Stimulated activated CD8-positive, alpha-beta memory T cell treated with anti-CD3 and anti-CD28 coated beads, Interleukin-4, amount 100 ng/mL, for 4 hours (primary cell): Measurements from ENCODE around the gene GOLGA8A.
"Not testable (repeated sequence)": the region's sequence is repeated elsewhere in the genome, so short reads cannot be mapped to it uniquely, and the experiment has no call there.

ENCODE experiments used
- DNase-seq, 2 donors: peaks; one replicate each; pipeline ENCODE4 v3.0.0-alpha.2; 2020; ENCODE audit warnings: low read depth in 2 of 2, low spot score in 1 of 2

The GOLGA8A gene, protein sequence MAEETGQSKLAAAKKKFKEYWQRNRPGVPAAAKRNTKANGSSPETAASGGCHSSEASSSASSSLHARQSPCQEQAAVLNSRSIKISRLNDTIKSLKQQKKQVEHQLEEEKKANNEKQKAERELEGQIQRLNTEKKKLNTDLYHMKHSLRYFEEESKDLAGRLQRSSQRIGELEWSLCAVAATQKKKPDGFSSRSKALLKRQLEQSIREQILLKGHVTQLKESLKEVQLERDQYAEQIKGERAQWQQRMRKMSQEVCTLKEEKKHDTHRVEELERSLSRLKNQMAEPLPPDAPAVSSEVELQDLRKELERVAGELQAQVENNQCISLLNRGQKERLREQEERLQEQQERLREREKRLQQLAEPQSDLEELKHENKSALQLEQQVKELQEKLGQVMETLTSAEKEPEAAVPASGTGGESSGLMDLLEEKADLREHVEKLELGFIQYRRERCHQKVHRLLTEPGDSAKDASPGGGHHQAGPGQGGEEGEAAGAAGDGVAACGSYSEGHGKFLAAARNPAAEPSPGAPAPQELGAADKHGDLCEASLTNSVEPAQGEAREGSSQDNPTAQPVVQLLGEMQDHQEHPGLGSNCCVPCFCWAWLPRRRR

DNA sequence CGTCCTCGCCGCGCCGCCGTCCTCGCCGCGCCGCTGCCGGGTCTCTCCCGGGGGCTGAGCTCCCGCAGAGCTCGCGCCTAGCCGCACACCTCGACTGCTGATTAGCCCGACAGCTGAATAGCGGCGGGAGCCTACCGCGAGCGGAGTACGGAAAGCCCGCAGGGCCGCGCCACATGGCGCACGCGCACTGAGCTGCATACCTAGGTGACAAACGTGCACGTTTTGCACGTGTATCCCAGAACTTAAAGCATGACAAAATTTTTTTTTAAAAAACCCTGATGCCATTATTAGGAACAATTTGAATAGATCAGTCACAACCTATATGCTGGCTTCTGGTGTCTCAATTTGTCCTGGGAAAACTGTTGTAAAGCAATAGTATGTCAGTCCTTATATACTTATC lies at the start of gene GOLGA8A:
TSS of gene GOLGA8A (minus strand) at position 122 of the 400 bp plus-strand sequence. CDS start 48,117 bp downstream, outside the sequence.
- DNase-seq = peak; percentile 67 to 77

DNA sequence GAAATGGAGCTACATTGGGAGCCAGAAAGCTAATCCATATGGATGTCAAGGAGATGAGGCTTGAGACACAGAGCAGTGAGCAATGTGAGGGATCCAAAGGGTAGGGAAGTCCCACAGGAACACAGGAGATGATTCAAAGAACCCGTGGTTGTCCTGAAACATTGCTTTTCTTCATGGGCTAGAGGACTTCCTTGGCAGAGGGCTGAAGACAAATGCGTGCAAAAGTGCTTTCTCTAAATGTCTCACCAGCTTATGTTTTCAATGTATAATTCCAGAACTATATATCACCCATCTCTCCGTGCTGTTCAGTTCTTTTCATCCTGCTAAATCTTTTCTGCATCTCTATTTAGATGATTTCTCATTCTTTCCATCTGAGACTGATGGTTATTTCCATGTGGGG lies 46.0 kb upstream of the GOLGA8A start:
- no peak for DNase-seq

DNA sequence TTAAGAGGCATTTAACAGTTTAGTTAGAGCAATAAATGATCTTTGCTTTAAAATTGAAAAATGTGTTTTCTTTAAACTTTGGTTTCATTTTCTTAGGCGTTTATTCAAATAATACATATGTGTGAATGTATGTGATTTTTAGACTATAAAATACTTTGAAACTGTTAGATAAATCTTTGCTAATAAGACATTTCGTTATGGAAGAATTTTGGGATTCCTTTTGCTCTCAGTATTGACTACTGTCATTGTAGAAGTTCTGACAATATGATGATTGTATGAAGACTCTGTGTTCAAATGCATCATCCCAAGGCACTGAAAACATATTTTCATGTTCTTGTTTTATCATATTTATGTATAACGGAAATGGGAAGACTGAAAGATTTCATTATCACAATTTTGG lies 43.8 kb upstream of the GOLGA8A start:
- no peak for DNase-seq

DNA sequence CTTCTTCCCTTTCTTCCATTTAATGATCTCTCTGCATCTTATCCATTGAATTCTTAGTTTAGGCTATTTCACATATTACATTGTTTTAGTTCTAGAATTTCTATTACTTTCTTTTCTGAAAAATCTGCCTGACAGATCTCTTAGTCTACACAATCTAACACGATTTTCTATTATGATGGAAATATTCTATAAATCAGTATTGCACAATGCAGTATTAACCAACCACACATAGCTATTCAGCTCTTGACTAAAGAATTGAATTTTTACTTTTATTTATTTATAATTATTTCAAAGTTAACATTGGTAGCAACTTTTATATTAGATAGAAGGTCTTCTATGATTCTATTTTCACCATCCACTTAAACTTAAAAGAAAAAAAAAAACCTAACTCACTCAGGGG lies 36.2 kb upstream of the GOLGA8A start:
- no peak for DNase-seq

DNA sequence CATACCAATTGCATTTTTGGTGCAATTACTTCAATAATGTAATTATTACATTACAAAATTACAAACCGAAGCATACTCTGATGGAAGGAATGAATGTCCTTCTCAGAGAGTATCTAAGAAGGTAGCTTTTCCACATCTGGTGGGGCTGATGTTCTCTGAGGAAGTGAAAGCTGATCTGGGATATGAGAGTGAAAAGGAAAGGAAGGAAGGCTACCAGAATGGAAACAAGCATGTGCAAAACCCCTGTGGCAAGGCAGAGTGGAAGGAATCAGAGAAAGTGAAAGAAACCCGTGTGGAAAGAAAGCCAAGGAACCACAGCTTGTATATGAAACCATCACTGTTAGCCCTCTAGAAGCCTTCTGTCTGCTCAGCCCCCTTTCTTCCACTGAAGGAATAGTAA lies 35.3 kb upstream of the GOLGA8A start:
- DNase-seq = no peak

DNA sequence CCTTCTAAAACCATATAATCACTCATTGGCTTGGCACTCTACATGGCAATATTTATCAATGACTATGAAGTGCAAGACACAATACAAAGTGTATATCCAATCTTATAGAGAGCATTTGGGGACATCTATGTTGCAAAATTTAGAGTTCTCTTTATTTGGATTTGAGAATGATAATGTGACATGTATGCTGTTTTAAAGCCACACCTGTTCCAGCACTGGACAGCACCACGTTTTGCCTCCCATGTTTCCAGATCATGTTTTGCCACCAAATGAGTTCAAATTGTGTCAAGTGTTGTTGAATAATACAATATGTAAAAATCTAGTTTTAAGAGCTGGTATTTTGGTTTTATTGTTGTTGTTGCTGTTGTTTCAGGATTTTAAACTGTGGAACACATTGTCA lies 33.3 kb upstream of the GOLGA8A start:
- no peak for DNase-seq

DNA sequence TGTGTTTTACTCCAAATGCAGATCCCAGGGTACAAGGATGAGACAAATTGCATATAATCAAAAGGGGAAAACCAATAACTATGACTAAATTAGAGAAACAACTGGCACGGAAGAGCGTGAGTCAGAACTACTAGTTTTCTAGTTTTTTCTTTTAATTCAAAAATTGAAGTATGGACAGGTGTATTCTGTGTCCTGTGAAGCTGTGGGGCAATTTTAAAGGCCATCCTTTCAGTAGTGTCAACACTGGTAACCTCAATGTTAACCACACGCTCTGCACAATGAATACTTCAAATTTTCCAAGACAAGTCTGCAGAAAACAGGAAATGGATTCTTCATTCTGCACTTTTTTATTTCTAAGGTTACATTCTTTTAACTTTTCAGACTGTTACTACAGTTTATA lies 32.5 kb upstream of the GOLGA8A start:
- DNase-seq = no peak

DNA sequence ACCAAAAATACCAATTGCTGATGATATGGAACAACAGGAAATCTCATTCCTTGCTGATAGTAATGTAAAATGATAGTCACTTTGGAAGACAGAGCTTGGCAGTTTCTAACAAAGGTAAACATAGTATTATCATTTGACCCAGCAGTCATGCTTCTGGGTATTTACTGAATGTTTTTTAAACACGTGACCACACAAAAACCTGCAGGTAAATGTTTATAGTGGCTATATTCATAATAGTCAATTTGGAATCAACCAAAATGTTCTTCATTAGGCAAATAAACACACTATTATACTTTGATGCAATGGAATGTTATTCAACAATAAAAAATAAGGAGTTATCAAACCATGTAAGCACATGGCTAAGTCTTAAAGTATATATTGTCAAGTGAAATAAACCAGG lies 24.1 kb upstream of the GOLGA8A start:
- DNase-seq = no peak

DNA sequence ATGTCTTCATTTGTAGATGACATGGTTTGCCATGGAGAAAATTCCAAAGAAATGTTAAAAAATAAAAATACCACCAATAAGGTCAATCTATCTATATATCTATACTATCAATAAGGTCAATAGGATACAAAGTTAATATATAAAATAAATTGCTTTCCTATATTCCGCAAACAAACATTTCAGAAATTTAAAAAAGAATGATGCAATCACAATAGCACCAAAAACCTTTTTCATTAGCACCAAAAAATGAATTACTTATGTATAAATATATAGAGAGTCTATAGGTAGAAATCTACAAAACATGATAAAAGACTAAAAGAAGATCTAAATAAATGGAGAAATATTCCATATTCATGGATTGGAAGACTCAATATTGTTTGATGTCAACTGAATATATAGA lies 22.8 kb upstream of the GOLGA8A start:
- DNase-seq = no peak

DNA sequence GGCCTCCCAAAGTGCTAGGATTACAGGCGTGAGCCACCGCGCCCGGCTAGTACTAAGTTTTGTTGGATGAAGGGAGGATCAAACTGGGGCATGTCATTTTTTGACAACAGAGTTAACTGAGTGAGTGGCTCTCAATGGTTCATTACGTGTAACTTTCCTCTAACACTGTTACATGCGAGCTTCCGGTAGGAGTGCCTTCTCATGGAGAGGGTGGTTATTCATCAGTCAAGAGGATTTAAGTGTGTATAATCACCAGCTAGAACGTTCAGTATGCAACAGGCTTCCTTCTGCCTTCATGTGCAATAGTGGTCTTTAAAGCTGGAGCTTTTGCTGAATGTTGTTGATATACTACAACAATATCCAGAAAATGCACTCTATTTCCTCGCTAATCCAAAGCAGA lies 19.1 kb upstream of the GOLGA8A start:
- no peak for DNase-seq

DNA sequence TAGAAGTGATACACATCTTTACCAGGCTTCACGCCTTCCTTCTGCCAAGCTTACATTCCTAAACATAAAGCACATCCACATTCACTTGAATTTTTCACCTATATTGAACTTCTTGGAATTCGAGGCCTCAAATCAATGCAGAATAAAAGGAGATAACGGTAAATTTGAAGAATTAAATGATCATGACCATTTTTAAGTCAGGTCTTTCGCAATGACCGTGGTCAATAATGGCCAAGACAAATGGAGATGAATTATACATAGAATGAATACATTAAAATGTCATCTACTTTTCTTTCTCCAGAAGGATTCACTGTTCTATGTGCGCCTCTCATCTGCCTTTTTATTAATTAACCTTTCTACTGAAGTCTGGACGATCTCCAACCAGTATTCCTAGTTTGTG lies 5.3 kb upstream of the GOLGA8A start:
- no peak for DNase-seq

DNA sequence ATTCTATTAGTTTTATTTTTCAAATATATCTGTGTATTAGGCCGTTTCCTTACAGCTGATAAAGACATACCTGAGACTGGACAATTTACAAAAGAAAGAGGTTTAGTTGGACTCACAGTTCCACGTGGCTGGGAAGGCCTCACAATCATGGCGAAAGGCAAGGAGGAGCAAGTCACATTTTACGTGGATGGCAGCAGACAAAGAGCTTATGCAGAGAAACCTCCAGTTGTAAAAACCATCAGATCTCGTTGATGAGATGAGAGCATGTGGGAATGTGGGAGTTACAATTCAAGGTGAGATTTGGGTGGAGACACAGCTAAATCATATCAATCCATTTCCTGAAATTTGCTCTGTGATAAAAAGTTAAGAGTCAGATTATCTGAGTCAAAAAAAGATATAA lies 2.3 kb upstream of the GOLGA8A start:
- DNase-seq = no peak

DNA sequence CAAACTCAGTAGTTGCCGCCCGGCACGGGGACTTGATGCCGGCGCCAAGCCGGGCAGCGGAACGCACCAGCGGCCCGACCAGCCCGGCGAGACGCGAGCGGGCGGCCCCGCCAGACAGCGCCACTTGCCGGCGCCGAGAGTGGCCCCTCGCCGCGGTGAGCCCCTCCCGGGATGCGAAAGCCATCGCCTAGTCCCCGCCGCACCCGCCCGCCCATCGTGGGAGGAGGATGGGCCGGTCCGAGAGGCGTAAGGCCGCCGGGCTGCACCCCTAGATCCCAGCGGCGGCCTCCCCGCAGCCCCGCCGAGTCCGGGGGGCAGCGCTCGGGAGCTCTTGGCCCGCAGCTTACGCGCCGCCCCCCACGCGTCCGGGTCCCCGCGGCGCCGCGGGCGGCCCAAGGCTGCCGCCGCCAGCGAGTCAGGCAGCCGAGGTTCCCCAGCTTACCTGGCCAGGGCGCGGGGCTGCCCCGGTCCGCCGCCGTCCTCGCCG lies 609 bp downstream of the GOLGA8A start:
- peak in 1 of 2 donors; percentile 25 for DNase-seq

DNA sequence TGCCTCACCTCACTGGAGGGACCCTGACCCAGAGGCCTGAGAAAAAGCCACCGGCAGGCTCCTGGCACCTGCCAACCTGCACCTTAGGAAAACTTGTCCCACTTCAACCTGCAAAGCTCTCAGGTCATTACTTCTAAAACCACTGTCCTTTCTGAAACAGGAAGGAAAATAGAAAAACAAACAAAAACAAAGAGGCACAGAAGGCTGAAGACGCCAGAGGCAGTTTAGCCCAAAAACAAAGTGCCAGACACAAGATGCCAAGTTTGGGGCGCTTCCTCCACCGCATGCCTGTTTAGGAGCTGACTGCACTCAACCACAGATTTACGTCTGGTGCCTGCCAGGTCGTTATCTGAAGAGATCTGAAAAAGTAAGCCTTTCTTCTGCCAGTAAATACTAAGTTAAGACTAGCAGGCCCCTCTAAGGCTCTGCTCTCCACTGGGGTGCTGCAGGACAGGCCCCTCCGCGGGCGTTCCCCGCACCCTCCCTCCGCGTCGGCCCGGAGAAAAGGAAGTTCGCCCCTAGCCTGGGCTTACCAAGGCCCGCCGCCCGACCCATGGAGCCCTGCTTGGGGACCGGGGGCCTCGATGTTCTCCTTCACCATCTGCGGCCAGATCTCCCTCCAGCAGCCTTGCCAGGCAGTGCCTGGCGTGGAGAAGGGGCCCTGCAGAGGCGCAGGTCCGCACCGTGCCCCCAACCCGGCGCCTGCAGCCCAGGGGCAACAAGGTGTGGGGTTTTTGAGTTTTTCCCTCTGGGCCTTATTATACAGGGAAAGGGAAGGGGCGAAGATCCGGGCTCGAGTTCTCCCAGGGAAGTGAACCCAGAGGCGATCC lies 1.3 kb downstream of the GOLGA8A start:
- DNase-seq = no peak

DNA sequence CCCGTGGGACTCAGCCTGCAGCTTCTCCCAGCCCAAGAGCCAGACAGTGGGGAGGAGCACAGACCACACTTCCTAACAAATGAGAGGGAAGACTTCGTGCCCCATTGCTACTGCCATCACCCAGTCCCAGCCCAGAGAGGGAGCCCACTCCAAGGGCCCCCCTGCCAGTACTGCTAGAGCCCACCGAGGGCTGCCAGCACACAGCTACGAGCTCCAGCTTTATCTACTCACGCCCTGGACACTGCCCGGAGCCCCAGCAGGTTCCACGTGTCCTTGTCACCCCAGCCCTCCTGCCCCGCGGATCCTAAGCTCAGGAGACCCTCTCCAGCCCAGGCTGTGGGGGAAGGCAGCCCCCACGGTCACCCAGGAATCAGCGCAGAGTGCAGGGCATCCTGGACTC lies 1.9 kb downstream of the GOLGA8A start:
- no peak for DNase-seq

DNA sequence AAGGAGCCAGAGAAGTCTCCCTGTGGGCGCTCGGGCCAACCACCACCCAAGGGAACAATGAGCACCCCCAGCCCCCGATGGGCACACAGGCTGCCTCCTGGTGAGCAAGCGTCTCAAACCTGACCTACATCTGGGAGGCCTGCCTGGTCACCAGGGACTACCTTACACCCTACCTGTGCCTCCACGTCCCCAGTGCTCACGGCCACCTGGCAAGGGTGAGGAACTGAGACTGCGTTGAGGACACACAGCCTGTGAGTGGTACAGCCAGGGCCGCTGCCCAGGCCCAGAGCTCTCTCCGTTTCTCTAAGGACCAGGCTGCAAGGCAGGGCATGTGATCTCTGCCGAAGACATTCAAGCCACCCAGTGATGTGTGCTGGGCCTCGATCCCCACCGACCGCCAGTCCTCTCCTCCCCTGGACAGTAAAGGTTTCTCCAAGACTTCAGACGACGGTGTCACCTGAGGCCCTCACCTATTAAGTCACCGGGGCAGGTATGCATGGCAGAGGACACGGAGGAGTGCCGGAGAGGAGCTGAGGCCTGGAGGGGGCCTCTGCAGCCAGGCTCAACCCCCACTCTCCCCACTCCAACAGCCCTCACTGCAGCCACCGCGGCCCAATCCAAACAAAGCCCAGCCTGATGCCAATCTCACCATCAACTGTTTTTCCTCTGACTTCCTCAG lies 2.8 kb downstream of the GOLGA8A start:
- no peak for DNase-seq

DNA sequence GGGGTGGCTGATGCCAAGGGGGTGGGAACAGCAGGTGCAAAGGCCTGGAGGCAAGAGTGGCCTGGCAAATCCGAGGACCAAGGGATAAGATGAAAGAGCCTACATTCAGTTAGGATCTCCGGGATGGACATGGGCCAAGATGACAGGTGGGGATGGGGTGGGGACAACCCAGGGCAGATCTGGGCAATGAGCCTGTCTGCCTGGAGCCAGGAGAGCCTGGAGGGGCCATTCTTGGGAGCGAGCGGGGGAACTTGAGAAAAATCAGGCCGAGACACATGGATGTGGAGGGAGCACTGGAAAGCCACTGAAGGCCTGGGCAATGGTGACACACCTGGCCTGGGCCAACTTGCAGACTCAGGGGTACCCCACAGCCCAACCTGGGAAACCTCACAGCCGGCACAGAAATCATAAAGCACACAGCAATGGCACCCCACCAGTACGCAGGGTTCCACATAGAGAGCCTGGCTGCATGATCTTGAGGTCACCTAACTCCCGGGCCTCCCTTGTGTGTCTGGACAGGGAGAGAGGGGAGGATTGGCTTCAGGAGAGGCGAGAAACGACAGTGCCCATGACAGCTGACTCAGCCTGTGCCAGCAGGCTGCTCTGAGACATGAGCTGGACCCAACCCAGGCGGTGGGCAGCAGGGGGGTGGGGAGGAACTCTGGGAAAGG lies 3.5 kb downstream of the GOLGA8A start:
- not testable (repeated sequence) for DNase-seq

DNA sequence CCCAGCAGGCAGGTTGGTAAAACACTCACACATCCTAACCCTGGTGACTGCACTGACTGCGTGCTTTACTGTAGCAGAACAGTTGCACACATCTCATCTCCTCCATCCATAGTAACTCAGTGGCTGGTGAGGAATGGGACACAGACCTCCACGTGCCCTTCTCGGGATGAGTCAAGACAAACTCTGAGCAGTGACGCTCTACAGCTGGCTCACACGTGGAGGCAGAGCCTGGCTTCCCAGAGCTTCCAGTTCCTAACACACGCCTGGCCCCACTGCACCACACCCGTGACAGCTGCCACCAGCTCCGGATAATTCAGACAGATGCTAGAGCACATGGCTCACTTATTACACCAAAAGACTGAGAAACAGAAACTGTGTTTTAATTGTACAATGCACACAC lies 7.0 kb downstream of the GOLGA8A start:
- not testable (repeated sequence) for DNase-seq

DNA sequence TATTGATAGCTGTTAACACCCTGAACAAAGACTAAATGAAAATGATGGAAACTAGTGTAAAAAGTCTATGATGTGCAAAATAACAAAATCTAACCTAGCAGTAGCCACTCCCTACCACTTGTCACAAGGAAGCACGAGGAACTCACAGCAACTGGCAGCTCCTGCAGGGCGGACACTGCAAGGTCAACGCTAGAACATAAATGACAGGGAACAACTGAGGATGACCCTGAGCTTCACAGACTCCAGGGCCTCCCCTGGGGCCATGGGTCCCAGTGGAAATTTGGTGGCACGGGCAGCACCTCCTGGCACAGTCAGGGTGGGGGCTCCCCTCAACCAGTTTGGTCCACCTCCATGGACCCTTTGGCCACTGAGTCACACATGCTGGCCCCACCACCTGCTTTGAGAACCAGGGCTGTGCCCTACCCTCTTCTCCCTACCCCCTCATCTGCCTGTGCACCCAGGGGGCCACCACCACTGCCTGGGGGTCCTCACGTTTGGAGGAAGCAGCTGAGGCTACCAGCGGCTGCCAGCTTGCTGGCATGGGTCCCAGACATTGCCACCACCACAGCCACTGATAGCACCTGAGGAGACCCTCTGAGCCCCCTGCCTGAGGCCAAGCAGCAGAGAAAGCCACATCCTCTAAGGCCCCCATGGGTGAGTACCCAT lies 14.1 kb downstream of the GOLGA8A start:
- not testable (repeated sequence) for DNase-seq

DNA sequence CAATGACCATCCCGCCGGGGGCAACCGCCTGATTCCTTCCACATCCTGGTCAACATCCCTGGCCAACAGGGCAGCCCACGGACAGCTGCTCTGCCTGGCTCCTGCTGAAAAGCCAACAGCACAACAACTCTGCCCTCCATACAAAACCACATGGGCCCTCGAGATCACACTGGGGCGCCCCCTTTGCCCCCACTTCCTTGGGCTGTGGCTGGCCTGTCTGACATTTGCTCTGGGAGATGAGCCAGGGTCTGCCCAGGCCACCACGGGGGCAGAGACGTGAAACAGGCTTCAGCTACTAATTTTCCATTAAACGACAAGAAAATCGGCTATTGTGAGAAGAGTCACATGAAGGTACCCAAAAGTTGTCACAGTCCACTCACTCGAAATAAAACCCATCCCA lies 16.7 kb downstream of the GOLGA8A start:
- DNase-seq = not testable (repeated sequence)
